Left renal pelvis (tissue), 4 donors: ENCODE measurements around the gene WNT3A. TPM values are rescaled to one million over a fixed set of nuclear protein-coding genes. Genes with fewer than 3 reads are reported as not detected.
"Not testable (repeated sequence)": the region's sequence is repeated elsewhere in the genome, so short reads cannot be mapped to it uniquely, and the experiment has no call there.

Source experiments
- DNase-seq, 4 donors: peaks; one replicate each; pipeline ENCODE4 v3.0.0-alpha.2; 2013; ENCODE audit warnings: low read depth in 4 of 4, low spot score in 3 of 4
- polyA plus RNA-seq, 4 donors: library from polyadenylated mRNA; unstranded; fragments of 120-200 nt; gene quantifications; one replicate each; pipeline ENCODE4 v1.2.1, GENCODE V29; 2013; ENCODE audit not compliant: insufficient read length in 4 of 4

WNT3A gene, protein sequence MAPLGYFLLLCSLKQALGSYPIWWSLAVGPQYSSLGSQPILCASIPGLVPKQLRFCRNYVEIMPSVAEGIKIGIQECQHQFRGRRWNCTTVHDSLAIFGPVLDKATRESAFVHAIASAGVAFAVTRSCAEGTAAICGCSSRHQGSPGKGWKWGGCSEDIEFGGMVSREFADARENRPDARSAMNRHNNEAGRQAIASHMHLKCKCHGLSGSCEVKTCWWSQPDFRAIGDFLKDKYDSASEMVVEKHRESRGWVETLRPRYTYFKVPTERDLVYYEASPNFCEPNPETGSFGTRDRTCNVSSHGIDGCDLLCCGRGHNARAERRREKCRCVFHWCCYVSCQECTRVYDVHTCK
- under 1 TPM in 3 of 4 donors, not detected in 1; 0.09 to 0.16 (median 0.12) TPM for polyA plus RNA-seq

DNA sequence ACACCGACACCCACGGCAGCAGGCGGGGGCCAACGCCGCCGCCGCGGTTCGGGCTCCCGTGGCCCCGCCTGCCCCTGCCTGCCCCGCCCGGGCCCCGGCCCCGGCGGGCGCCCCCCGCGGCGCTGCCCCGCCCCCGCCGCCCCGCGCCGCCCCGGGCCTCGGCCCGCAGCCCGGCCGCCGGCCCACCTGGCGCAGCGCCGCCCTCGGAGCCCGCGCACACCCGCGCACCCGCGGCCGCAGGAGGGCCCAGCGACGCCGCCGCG, at the start of gene WNT3A:
WNT3A (plus strand) TSS at position 213 of the 263 bp plus-strand sequence. CDS start 131 bp downstream, outside the sequence.
- DNase-seq = no peak

DNA sequence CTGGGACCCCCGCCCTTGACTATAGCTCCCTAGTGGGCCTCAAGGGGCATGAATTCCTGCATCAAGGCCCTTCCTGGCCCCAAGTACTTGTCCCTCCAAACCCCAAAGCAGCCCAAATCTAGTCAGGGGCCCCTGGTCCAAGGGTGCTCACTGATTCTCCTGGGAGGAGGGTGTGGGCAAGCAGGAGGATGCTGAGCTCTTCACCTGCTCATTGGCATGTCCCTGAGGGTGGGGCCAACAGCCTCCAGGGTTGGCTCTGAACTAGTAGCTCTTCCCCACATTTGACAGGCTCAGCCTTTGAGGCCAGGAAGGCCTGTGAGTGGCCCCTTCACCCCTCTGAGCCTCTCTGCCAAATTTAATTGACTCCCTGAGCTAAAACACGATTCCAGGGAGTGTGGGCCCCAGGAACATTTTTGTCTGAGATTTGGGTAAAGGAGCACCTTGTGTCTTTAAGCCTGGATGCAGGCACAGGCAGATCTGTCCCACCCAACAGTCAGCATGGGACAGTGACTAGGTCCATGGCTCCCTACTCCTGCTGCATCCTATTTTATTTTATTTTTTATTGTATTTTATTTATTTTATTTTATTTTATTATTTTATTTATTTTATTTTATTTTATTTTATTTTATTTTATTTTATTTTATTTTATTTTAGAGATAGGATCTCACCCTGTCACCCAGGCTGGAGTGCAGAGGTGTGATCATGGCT, 48.0 kb upstream of the WNT3A start:
- DNase-seq = no peak

DNA sequence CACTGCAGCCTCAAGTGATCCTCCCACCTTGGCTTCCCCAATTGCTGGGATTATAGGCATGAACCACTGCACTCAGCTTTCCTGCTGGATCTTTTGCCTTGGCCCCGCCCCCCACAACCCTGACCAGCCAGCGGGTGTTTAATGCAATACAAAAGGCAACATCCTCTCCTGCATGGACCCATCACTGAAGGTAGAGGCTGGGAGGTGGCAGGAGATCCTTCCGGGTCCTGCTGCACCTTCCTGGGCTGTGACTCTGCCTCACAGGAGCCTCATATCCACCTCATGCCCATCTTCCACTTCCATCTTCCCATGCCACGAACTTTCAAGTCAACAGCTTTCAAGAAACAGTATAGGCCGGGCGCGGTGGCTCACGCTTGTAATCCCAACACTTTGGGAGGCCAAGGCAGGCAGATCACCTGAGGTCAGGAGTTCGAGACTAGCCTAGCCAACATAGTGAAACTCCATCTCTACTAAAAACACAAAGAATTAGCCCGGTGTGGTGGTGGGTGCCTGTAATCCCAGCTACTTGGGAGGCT, 47.4 kb upstream of the WNT3A start:
- no peak for DNase-seq

DNA sequence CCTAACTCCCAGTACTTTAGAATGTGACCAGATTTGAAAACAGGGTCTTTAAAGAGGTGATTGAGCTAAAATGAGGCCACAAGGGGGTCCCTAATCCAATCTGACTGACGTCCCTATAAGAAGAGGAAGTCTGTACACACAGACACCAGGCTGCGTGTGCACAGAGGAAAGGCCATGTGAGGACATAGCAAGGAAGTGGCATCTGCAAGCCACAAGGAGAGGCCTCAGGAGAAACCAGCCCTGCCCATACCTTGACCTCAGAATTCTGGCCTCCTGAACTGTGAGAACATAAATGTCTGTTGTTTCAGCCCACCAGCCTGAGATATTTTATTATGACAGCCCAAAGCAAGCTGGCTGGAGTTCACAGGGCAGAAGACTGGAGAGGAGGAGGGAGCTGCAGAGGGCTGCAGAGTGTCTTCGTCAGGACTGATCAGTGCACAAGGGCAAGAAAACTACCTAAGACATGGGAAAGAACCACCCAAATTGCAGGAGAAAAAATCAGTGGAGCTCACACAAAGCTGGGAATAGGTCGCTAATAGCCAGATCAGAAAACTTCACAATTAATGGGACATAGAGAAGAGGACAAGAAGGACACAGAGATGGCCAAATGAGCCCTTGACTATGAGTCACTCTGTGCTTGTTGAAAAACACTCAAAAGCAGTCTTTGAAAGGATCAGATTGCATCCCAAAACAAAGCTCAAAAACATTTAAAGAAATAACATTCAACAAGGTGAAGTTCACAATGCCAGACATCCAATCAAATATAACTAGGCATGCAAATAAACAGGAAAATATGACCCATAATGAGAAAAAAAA, 44.9 kb upstream of the WNT3A start:
- DNase-seq = no peak

DNA sequence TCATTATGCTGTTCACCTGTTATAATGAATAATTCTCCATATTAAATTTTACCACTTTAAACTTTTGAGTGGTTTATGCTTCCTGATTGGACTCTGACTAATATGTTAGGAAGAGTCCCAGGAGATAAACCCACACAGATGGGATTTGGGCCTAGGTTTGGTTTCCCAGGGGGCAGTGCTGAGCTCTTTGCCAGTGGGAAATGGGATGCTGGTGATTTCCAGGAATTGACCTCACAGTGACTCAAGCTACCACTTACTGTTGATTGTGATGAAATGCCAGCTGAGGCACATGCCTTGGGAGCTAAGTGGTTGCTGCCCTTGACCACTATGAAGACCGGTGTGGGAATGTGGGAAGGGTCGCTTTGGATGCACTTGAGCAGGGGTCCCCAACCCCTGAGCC, 40.1 kb upstream of the WNT3A start:
- DNase-seq = not testable (repeated sequence)

DNA sequence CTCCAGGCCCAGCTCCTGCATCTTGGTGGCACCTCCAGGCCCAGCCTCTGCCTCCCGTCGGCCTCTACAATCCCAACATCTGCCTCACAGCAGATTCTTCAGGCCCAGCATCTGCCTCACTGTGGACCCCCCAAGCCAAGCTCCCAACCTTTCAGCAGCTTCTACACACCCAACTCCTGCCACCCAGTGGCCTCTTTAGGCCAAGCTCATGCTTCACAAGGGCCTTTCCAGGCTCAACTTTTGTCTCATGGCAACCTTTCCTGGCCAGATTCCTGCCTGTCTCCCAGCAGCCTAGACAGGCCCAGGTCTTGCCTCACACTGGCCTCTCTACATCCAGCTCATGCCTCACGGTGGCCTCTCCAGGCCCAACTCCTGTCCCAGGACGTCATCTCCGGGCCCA, 39.0 kb upstream of the WNT3A start:
- not testable (repeated sequence) for DNase-seq

DNA sequence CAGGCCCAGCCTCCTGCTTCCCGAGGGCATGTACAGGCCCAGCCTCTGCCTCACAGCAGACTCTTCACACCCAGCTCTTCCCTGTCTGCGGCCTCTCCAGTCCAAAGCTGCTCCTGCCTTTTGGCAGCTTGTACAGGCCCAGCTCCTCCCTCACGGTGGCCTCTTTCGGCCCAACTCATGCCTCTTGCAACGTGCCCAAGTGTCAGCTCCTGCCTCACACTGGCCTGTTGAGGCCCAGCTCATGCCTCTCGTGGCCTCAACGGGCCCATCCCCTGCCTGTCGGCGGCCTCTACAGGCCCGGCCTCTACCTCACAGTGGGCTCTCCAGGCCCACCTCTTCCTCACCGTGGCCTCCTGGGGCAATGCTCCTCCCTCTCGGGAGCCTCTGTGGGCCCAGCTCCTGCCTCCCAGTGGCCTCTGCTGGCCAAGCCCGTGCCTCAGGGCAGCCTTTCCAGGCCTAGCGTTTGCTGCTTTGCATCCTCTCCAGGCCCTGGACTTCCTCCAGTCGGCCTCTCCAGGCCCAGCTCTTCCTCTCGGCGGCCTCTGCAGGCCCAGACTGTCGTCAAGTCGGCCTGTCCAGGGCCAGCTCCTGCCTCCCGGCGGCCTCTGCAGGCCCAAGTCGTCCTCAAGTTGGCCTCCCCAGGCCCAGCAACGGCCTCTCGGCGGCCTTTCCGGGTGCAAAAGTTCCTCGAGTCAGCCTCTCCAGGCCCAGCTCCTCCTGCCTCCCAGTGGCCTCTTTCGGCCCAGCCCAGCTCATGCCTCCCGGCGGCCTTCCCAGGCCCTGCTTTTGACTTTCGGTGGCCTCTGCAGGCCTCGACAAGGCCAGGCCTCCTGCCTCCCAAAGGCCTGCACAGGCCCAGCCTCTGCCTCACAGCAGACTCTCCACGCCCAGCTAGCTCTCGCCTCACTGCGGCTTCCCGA, 36.5 kb upstream of the WNT3A start:
- DNase-seq = not testable (repeated sequence)

DNA sequence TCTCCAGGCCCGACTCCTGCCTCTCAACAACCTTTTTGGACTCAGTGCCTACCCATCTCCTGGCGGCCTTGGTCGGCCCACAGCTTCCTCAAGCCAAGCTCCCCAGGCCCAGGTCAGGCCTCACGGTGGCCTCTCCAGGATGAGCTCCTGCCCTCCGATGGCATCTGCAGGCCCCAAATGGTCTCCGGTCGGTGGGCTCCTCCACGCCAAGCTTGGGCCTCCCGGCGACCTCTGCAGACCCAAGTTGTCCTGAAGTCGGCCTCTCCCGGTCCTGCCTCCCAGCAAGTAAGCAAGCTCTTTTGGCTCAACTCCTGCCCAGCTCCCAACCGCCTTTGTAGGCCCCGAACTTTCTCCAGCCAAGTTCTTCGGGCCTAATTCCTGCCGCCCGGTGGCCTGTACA, 35.6 kb upstream of the WNT3A start:
- DNase-seq = not testable (repeated sequence)

DNA sequence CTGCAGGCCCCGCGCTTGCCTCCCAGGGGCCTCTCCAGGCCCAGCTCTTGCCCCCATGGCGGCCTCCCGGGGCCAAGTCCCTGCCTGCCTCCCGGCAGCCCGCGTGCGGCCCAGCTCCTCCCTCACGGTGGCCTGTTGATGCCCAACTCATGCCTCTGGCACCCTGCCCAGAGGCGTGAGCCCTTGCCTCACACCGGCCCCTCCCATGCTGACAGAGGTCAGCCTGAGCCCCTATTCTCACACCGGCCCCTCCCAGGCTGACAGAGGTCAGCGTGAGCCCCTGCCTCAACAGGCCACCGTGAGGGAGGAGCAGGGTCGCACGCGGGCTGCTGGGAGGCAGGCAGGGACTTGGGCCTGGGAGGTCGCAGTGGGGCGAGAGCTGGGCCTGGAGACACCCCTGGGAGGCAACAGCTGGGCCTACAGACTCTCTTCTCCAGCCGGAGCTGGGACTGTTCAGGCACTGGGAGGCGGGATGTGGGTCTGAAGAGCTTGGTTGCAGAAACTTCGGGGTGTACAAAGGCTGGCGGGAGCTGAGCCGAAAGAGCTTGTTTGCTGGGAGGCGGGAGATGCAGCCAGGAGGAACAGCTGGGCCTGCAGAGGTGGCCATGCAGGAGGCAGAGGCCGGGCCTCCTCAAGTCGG, 35.0 kb upstream of the WNT3A start:
- DNase-seq = not testable (repeated sequence)

DNA sequence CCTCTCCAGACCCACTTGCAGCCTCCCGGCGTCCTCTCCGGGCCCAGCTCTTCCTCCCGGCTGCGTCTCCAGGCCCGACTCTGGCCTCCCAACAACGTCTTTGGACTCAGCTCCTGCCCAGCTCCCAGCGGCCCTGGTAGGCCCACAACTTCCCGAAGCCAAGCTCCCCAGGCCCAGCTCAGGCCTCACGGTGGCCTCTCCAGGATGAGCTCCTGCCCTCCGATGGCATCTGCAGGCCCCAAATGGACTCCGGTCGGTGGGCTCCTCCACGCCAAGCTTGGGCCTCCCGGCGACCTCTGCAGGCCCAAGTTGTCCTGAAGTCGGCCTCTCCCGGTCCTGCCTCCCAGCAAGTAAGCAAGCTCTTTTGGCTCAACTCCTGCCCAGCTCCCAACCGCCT, 34.5 kb upstream of the WNT3A start:
- DNase-seq = not testable (repeated sequence)

DNA sequence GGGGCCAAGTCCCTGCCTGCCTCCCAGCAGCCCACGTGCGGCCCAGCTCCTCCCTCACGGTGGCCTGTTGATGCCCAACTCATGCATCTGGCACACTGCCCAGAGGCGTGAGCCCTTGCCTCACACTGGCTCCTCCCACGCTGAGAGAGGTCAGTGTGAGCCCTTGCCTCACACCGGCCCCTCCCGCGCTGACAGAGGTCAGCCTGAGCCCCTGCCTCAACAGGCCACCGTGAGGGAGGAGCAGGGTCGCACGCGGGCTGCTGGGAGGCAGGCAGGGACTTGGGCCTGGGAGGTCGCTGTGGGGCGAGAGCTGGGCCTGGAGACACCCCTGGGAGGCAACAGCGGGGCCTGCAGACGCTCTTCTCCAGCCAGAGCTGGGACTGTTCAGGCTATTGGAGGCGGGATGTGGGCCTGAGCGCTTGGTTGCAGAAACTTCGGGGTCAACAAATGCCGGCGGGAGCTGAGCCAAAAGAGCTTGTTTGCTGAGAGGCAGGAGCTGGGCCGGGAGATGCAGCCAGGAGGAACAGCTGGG, 33.9 kb upstream of the WNT3A start:
- not testable (repeated sequence) for DNase-seq

DNA sequence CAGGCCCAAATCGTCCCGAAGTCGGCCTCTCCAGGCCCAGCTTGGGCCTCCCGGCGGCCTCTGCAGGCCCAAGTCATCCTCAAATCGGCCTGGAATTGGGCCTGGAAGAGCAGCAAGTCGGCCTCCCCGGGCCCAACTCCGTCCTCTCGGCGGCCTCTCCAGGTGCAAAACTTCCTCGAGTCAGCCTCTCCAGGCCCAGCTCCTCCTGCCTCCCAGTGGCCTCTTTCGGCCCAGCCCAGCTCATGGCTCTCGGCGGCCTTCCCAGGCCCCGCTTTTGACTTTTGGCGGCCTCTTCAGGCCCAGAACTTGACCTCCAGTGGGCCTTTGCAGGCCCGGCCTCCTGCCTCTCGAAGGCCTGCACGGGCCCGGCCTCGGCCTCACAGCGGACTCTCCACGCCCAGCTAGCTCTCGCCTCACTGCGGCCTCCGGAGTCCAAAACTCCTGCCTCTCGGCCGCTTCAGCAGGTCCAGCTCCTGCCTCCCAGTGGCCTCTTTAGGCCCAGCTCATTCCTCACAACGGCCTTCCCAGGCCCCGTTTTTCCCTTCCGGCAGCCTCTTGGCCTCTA, 33.0 kb upstream of the WNT3A start:
- not testable (repeated sequence) for DNase-seq

DNA sequence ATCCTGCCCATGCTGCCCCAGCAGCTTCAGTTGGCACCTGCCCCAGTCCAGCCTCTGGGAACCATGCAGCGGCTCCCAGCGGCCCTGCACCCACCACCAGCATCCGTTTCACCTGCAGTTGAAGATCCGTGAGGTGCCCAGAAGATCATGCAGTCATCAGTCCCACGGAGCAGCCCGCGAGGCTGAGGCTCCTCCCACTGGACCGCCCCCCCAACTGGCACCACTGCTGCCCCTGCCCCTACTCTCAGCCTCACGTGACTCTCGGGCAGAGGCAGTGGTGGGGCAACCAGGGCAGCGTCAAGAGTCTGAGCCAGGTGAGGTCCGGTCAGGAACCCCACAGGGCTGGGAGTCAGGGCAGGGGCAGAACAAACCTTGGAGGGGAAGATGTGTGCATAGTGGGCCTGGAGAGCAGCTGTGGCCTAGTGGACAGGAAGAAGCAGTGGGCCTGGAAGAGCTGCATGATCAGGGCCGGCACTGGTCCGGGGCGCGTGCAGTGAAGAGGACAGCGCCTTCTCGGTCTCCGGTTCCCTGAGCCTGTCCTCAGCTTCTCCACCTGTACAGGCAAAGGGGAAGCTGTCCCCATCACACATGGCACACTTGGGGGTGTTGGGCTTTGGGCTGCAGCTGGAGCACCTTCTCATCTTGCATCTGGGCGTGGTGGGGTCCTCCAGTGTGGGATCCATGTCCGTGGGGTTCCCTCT, 31.1 kb upstream of the WNT3A start:
- not testable (repeated sequence) for DNase-seq

DNA sequence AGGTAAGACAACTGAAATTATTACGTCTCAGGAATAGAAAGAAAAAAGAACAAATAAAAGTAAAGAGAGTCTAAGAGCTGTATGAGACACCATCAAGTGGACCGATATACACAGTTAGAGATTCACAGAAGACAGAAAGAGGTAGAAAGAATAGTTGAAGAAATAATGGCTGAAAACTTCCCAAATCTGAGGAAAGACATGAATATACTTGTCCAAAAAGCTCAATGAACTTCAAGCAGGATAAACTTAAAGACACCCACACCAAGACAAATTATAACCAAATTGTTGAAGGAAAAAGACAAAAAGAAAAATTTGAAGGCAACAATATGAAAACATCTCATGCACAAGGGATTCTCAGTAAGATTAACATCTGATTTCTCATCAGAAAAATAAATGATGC, 19.6 kb upstream of the WNT3A start:
- no peak for DNase-seq

DNA sequence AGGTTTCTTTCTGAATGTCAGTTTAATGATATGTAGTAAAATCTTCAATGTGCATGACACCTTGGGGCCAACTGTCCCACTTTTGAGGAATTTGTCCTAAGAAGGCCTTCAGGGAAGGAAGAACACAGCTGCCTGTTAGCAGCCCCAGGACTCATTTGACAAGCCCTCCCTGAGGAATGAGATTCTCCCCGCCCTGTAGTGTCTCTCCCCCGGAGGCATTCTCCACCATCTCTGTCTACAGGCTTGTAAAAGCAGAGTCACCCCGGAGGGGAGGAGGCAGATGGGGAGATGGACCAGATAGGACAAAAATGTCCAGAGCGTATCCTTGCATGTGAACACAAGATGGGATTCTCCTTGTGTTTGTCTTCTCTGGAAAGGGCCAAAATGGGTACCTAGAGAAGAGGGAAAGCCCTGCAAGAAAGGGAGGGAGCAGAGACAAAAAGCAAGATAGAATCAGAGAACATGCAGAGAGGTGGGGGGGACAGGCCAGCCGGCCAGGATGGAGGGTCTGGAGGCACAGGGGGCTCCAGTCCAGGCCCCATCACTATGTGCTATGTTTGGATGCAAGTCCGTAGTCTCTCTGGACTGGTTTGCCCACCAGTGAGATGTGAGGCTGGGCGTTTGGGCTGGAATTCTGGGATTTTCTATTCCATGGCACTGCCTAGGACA, 12.0 kb upstream of the WNT3A start:
- no peak for DNase-seq

DNA sequence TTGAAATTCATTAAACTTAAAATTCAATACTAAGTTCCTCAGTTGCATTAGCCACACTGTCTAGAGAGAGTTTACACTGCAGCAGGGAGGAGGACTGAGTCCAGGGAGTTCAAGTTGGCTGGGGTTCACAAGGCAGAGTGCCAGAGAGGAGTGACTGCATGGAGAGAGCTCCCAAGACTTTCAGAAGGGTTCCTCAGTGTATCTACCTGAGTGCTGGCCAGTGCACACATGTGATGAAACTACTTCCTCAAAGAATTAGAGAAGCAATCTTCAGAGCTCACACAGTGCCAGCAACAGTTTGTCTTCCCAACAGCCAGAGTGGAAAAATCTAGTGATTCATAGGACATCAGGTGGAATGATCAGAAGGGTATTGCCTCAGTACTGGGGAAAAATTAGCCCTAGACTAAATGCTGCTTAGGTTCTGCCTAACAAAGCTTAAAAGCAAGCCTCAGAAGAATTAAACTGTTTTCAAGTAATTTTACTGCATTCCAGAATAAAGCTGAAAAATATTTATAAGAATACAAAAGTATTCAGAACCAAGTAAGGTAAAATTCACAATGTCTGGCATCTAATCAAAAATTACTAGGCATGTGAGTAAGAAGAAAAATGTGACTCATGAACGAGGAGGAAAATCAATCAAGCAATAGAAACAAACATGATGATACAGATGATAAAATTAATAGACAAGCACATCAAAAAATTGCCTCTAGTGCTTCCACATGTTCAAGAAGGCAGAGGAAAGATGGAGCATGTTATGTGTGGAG, 10.4 kb upstream of the WNT3A start:
- DNase-seq = no peak
